Body of pancreas (tissue), 4 donors: ENCODE results near the gene GNG5. TPM values are rescaled to one million over a fixed set of nuclear protein-coding genes. Genes with fewer than 3 reads are reported as not detected.

ENCODE experiments used
- ATAC-seq: fragments of 150-250 bp; one replicate; pipeline ENCODE4 v1.9.1; 2016
- DNase-seq, 4 donors: peaks; one replicate each; pipeline ENCODE4 v3.0.0-alpha.2; 2019
- H3K27ac ChIP-seq, 4 donors: fragments of 200-600 bp; sonication (generic); 1 replicate in 3 of 4; 2 replicates in 1 of 4; pipeline versions ENCODE4 v1.5.1 to v1.6.1; 2016 to 2019; ENCODE audit warnings: mild to moderate bottlenecking in 1 of 4, mixed read lengths in 1 of 4, moderate library complexity in 1 of 4
- H3K27me3 ChIP-seq, 2 donors: fragments of 200-600 bp; sonication (generic); one replicate each; pipeline ENCODE4 v1.6.0; 2016; ENCODE audit warnings: mild to moderate bottlenecking in 1 of 2
- H3K36me3 ChIP-seq, 2 donors: fragments of 200-600 bp; sonication (generic); replicated peaks in 1 of 2; 2 replicates each; pipeline ENCODE4 v1.5.1; 2016; ENCODE audit warnings: low read depth in 2 of 2; ENCODE audit not compliant: insufficient read depth in 1 of 2
- H3K4me1 ChIP-seq: fragments of 200-600 bp; sonication (generic); one replicate; pipeline ENCODE4 v1.6.0; 2016
- H3K4me3 ChIP-seq, 2 donors: fragments of 200-600 bp; sonication (generic); 1 replicate in 1 of 2; 2 replicates in 1 of 2; pipeline ENCODE4 v1.5.1; 2016 to 2019
- H3K9me3 ChIP-seq, 3 donors: fragments of 200-600 bp; sonication (generic); 1 replicate in 2 of 3; 2 replicates in 1 of 3; pipeline ENCODE4 v1.5.1; 2016
- CTCF ChIP-seq, 7 experiments: fragments of 450-650 bp in 4 of 7; fragments of 200-600 bp in 3 of 7; sonication (generic) in 3 of 7; IDR thresholded peaks; one replicate each; pipeline ENCODE4 v1.5.1; 2016 to 2019; ENCODE audit warnings: antibody characterized with exemption in 7 of 7
- POLR2A ChIP-seq, 3 donors: fragments of 450-650 bp; IDR thresholded peaks; one replicate each; pipeline ENCODE4 v1.6.1; 2016; ENCODE audit warnings: antibody characterized with exemption in 3 of 3, mild to moderate bottlenecking in 2 of 3
- WGBS, 2 donors: methylation state at CpG; one replicate each; pipeline ENCODE4 v1.1.5; 2017; 5-methylcytosine and 5-hydroxymethylcytosine counted together
- intact Hi-C: fragments of 100-400 bp; cut with DNase I; formaldehyde crosslinking; loops from one replicate; pipeline ENCODE4 v1.15.1; 2023
- total RNA-seq, 2 donors: library from RNA; depleted of rRNA; stranded (reverse); fragments of >200 nt; gene quantifications; one replicate each; pipeline ENCODE4 v1.1.0, GENCODE V29; 2016

Gene GNG5
- total RNA-seq, 2 donors from 2014 or later = 12.7 to 28.0 TPM

- WGBS, 2 donors = 82 to 84% methylated on average over 3 of the region's 3 CpGs
- intact Hi-C loops = no loop called here
- Histone ChIP-seq H3K27me3 (no peaks in the 10 kb centered on the region), H3K4me1 (no peaks in the 10 kb centered on the region), H3K9me3 (no peaks in the 10 kb centered on the region), H3K4me3 (no peak overlapping the region), H3K36me3 (no peaks in the 10 kb centered on the region), H3K27ac (no peak overlapping the region)
- TF ChIP-seq POLR2A (IDR thresholded peaks at IDR 0.05) (no peak), CTCF (IDR thresholded peaks at IDR 0.05) (no peak)
- no peak for ATAC-seq
- no peak for DNase-seq
These were observed 33.6 kb upstream of the GNG5 start for GRCh38 chr1:84539972-84540371.

DNA sequence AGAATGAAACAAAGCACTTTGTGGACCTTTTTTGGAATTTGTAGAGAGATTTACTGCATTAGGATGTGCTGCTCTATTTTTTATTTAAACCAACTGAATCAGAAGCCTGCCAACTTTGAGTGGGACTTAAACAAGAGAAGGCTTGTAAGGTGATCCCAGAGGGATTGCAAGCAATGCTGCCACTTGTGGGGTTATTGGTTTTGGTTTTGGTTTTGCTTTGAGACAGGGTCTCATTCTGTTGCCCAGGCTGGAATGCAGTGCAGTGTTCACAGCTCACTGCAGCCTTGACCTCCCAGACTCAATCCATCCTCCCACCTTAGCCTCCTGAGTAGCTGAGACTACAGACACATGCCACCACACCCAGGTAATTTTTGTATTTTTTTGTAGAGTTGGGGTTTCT lies 32.2 kb upstream of the GNG5 start:
- Histone ChIP-seq H3K4me3 (no peak overlapping the region), H3K9me3 (no peaks in the 10 kb centered on the region), H3K4me1 (no peaks in the 10 kb centered on the region), H3K27ac (no peak overlapping the region), H3K36me3 (no peaks in the 10 kb centered on the region), H3K27me3 (no peaks in the 10 kb centered on the region)
- no peak for TF ChIP-seq CTCF (IDR thresholded peaks at IDR 0.05)
- TF ChIP-seq POLR2A (IDR thresholded peaks at IDR 0.05) = no peak
- intact Hi-C loops = no loop called here
- ATAC-seq (no peak), DNase-seq (no peak)

- H3K27ac ChIP-seq = no peak overlapping the region
- intact Hi-C loops = no loop called here
These were observed 19.4 kb upstream of the GNG5 start for GRCh38 chr1:84525779-84526178.

DNA sequence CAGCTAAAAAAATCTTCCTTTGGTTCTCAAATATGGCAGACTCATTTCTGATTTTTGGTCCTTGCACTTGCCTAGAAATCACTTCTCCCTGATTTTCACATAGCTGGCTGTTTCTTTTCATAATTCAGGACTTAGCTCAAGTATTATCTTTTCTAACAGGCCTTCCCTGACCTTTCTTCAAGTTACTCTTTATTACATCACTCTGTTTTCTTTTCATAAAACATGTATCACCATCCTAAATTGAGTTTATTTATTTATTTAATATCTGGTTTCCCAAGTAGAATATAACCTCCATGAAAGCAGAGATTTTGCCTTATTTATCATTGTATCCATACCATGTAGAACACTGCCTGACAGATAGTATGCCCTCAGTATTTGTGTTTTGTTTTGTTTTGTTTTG lies 18.2 kb upstream of the GNG5 start:
- DNase-seq (no peak), ATAC-seq (no peak)
- intact Hi-C loops = no loop called here
- H3K27me3 ChIP-seq = no peaks in the 10 kb centered on the region
- H3K27ac ChIP-seq = no peak overlapping the region
- no peaks in the 10 kb centered on the region for H3K36me3 ChIP-seq
- H3K4me1 ChIP-seq = no peaks in the 10 kb centered on the region
- H3K4me3 ChIP-seq = no peak overlapping the region
- TF ChIP-seq POLR2A (IDR thresholded peaks at IDR 0.05) = no peak
- TF ChIP-seq CTCF (IDR thresholded peaks at IDR 0.05) = no peak
- no peaks in the 10 kb centered on the region for H3K9me3 ChIP-seq

More at GRCh38 chr1:84525779-84526178, 19.4 kb upstream of the GNG5 start:
- no peaks in the 10 kb centered on the region for H3K27me3 ChIP-seq
- TF ChIP-seq POLR2A (IDR thresholded peaks at IDR 0.05) (no peak), CTCF (IDR thresholded peaks at IDR 0.05) (no peak)
- no peaks in the 10 kb centered on the region for H3K4me1 ChIP-seq
- DNase-seq (no peak), ATAC-seq (no peak)
- H3K9me3 ChIP-seq = no peaks in the 10 kb centered on the region
- H3K4me3 ChIP-seq = no peak overlapping the region
- H3K36me3 ChIP-seq = no peaks in the 10 kb centered on the region
- 78 to 93% methylated on average over 1 of the region's 1 CpG for WGBS, 2 donors

DNA sequence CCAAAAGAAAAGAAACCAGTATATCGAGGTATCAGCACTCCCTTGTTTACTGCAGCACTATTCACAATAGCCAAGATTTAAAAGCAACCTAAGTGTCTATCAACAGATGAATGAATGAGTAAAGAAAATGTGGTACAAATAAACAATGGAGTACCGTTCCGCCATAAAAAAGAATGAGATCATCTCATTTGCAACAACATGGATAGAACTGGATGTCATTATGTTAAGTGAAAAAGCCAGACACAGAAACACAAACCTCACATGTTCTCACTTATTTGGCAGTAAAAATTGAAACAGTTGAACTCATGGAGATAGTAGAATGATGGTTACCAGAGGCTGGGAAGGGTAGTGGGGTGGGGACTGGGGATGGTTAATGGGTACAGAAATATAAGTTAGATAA lies 4.3 kb upstream of the GNG5 start:
- no peak overlapping the region for H3K27ac ChIP-seq
- H3K36me3 ChIP-seq = no peaks in the 10 kb centered on the region
- intact Hi-C loops = no loop called here
- DNase-seq = no peak
- ATAC-seq = no peak
- 92 to 94% methylated on average over 3 of the region's 3 CpGs for WGBS, 2 donors
- H3K4me1 ChIP-seq = peaks cover 6% of the 10 kb centered on the region
- H3K4me3 ChIP-seq = no peak overlapping the region
- no peaks in the 10 kb centered on the region for H3K9me3 ChIP-seq
- TF ChIP-seq POLR2A (IDR thresholded peaks at IDR 0.05) = no peak
- TF ChIP-seq CTCF (IDR thresholded peaks at IDR 0.05) = no peak
- H3K27me3 ChIP-seq = no peaks in the 10 kb centered on the region
